Hepatocyte (in vitro differentiated cells): ENCODE data around the gene ARHGAP11A.

ENCODE experiments used
- CTCF ChIP-seq: fragments of 200-600 bp; sonication (generic); IDR thresholded peaks from 2 replicates; pipeline ENCODE4 v1.5.1; 2016; ENCODE audit warnings: antibody characterized with exemption, mild to moderate bottlenecking; ENCODE audit not compliant: poor library complexity
- EZH2 ChIP-seq: fragments of 200-600 bp; sonication (generic); IDR thresholded peaks from 2 replicates; pipeline ENCODE4 v1.6.1; 2016; ENCODE audit warnings: antibody characterized with exemption, mild to moderate bottlenecking, borderline replicate concordance

GRCh38 chr15:32636908-32637567 is 21.7 kb downstream of the ARHGAP11A start:
- no peak for TF ChIP-seq CTCF
- no peak for TF ChIP-seq EZH2
